ENCODE data around the gene SLC25A42. TPM values are rescaled to one million over a fixed set of nuclear protein-coding genes. Genes with fewer than 3 reads are reported as not detected.
A peak's percentile ranks its signal among the peaks of the same experiment; 100 is the strongest.

Gene SLC25A42
- total and polyA plus RNA-seq, 2 donors (not counting 3 experiments of a cell fraction or from before 2014, with no cell fraction given), result 6.2 to 6.3 TPM

- intact Hi-C loops (cut with micrococcal nuclease) (no loop called here), dilution Hi-C loops (cut with MboI; ENCODE audit: extremely low pct_ligation_motif_present, low sequenced_read_pairs) (no loop called here)
- Histone ChIP-seq H3K27ac (ENCODE audit: insufficient read depth, low read depth, low read length) (no peak overlapping the region), H3K79me2 (ENCODE audit: control insufficient read depth, insufficient read depth, low read length) (no peaks in the 10 kb centered on the region), H3K9me3 (replicated peaks; ENCODE audit: control insufficient read depth, insufficient read depth, low read length) (no peaks in the 10 kb centered on the region), H3K9ac (replicated peaks; ENCODE audit: extremely low read depth, insufficient read depth, low read length) (no peak overlapping the region), H3K4me3 (replicated peaks in 1 of 3; ENCODE audit: insufficient read depth in 1 of 3, low read depth in 1 of 3, low read length in 3 of 3) (no peak overlapping the region), H3K36me3 (ENCODE audit: control insufficient read depth in 2 of 2, extremely low read depth in 1 of 2, insufficient read depth in 2 of 2, low read length in 2 of 2) (no peaks in the 10 kb centered on the region), H3K27me3 (ENCODE audit: control insufficient read depth in 2 of 2, insufficient read depth in 2 of 2, low read length in 2 of 2) (no peaks in the 10 kb centered on the region), H3K4me2 (ENCODE audit: insufficient read depth, low read length) (no peak overlapping the region), H3K9me1 (replicated peaks; ENCODE audit: control insufficient read depth, extremely low read depth, insufficient read depth, low read length) (no peaks in the 10 kb centered on the region), H2AFZ (ENCODE audit: low read depth, low read length) (no peak overlapping the region), H3K4me1 (ENCODE audit: control insufficient read depth, extremely low read depth, insufficient read depth, low read length) (no peaks in the 10 kb centered on the region), H4K20me1 (replicated peaks; ENCODE audit: control insufficient read depth, extremely low read depth, insufficient read depth, low read length) (no peaks in the 10 kb centered on the region)
- FAIRE-seq (peak; percentile 33), DNase-seq (ENCODE audit: low read depth, low spot score) (no peak)
- BruUV-seq (replicated peaks), result no TSS peak
- POLR2A ChIA-PET, result no interaction called here
- CTCF ChIA-PET, result interaction anchor here (0.9 to 1.0 kb wide), 2 partner anchors 15 to 61 kb away, joined by 4 to 5 read pairs; no protein-coding TSS in a partner anchor
- TF ChIP-seq CTCF (IDR thresholded peaks at IDR 0.05; ENCODE audit: extremely low read depth in 1 of 2, insufficient read depth in 1 of 2, low read depth in 1 of 2, low read length in 2 of 2) (no peak), POLR2AphosphoS5 (IDR thresholded peaks at IDR 0.05; ENCODE audit: insufficient read depth, low read depth, low read length) (no peak), GATA2 (IDR thresholded peaks at IDR 0.05; ENCODE audit: insufficient read depth, insufficient read length, low read depth, low read length) (no peak), MAX (IDR thresholded peaks at IDR 0.05; ENCODE audit: insufficient read depth, insufficient read length) (no peak), POLR2A (IDR thresholded peaks at IDR 0.05; ENCODE audit: low read depth, low read length) (no peak), FOS (IDR thresholded peaks at IDR 0.05; ENCODE audit: borderline replicate concordance, insufficient read depth, low read length) (no peak), JUN (IDR thresholded peaks at IDR 0.05; ENCODE audit: borderline replicate concordance, insufficient read depth, insufficient read length, low read depth) (no peak)
Observed at GRCh38 chr19:19074196-19074882, 10.5 kb downstream of the SLC25A42 start.
